ENCODE data around the gene SEC16A.

SEC16A gene

DNA sequence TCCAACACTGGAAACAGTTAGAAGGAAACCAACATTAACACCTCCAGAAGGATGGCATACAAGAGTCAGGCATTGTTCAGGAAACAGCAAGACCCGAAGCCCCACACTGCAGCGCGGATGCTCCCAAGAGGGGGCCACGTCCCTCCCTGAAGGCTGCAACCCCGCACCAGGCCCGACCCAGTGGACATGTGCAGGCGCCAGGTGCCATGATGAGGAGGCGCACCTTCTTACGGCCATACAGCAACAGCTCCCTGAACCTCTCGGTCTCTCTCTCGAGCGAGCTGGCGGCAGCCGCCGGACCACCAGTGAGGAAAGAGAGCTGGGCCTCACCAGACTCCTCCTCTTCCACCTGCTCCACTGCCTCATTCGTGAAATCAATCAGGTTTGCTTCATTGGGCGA is 20.2 kb downstream of the SEC16A start:
- no peak for DNase-seq

DNA sequence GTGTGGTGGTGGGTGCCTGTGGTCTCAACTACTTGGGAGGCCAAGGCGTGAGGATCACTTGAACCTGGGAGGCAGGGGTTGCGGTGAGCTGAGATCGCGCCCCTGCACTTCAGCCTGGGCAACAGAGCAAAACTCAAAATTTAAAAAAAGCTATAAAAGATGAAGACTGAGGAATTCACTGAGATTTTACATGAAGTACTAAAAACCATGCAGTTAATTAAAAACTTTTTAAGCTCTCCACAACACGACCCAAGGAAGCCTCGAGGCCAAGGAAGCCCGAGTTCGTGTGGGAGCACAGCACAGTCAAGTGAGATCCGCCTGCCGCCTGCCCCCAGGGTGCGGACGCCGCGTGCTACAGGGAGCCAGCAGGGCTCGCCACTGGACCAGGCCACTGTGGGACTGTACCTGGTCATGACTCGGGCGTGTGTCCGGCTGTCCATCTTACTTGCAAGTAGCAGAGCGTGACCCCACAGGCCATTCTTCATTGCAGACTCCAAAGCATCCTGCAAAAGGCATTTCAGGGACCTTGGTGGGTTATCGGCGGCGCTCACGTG is 22.0 kb downstream of the SEC16A start:
- no peak for DNase-seq

DNA sequence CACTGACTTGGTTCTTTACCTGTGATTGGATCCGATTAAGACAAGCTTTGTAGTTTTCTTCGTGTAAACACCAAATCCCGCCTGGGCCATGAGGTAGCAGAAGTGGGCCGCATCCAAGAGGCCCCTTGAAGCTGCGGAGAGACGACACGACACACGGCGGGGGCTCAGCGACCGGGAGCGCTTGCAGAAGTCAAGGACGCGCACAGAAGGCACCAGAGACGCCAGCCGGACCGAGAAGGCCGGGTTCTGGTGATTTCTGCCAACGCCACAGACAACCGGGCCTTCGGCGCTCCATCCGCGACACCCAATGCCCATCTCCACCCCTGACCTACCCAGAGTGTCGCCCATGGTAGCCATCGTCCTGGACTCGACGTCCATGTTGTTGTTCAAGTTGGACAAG is 23.4 kb downstream of the SEC16A start:
- DNase-seq, result no peak

GRCh38 chr9:136457326-136457725 is 25.5 kb downstream of the SEC16A start:
- no peak for DNase-seq

GRCh38 chr9:136456258-136456657 is 26.6 kb downstream of the SEC16A start:
- DNase-seq, result no peak

GRCh38 chr9:136455043-136456002 is 27.5 kb downstream of the SEC16A start:
- DNase-seq, result no peak

DNA sequence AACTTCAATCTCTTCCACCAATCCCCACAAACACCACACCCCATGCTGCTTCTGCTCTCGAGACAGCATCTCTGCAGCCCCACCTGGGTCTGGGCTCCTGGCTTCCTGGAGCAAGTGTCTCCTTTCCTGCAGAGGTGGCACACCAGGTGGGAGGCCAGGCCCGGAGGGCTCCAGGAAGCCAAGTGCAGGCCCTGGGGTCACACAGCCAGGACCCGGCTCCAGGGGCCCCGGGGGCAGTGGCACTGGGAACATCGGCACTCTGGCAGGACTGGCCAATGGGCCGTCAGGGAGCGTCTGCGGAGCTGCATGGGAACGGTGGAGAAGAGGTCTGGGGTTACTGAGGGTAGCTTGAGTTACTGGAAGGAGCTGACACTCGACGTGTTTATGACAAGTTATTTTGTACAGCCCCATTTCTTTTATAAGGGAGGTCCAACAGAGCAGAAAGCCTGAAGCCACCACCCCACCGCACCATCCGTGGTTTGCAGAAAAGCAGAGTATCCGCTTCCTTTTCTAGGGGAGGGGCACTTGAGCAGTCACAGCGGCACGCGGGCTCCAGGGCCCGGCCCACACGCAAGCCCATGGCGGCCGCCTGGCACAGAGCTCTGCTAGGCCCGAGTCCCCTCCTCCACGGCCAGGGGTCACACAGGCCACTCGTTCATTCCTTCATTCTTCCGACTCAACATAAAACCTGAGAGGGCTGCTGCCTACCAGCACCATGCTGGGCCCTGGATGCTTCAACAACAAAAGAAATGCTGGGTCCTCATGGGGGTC is 28.6 kb downstream of the SEC16A start:
- no peak for DNase-seq

GRCh38 chr9:136453326-136453725 is 29.5 kb downstream of the SEC16A start:
- no peak for DNase-seq

GRCh38 chr9:136451221-136451877 is 31.5 kb downstream of the SEC16A start:
- DNase-seq, result no peak

DNA sequence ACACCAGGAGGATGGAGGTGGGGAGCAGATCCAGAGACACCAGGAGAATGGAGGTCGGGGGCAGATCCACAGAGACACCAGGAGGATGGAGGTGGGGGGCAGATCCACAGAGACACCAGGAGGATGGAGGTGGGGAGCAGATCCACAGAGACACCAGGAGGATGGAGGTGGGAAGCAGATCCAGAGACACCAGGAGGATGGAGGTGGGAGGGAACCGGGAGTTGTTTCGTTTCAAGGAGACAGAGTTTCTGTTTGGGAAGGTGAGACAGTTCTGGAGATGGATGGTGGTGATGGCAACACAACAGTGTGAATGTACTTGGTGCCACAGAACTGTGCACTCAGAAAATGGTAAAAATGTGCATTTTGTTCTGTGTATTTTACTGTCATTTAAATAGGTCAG is 34.2 kb downstream of the SEC16A start:
- no peak for DNase-seq

GRCh38 chr9:136447173-136447778 is 35.6 kb downstream of the SEC16A start:
- no peak for DNase-seq

GRCh38 chr9:136445799-136446198 is 37.0 kb downstream of the SEC16A start:
- no peak for DNase-seq

DNA sequence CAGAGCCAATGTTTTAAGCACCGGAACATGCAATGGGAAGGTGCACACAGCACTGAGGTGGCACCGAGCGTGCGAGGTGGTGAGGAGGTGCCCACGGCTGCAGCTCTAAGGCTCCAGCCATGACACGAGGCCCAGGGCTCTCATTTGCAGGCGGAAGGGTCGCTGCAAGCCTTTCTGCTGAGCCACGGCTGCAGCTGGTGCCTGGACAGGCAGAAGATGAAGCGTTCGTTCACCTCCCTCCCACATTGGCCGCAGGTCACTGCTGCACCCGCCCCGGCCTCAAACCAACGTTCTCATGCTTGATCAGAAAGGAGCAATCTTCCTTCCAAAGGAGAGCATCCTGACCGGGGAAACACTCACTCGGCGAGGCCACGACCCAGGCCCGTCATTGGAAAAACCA is 38.7 kb downstream of the SEC16A start:
- no peak for DNase-seq

- no peak for DNase-seq
Measured at GRCh38 chr9:136443687-136444086, 39.2 kb downstream of the SEC16A start.

DNA sequence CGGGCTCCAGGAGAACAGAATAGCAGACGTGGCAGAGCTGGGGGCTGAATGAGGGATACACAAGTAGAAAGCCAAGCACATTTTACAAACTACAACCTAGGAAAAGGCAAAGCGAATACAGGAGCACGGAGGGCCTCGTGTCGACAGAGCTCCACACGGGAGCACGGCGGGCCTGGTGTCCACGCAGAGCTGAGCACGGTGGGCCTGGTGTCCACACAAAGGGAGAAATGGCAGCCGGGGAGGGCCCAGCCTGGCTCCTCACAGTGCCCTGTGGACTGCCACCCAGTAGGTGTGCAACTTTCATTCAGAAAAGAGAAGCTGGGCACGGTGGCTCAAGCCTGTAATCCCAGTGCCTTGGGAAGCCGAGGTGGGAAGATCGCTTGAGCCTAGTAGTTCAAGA is 39.8 kb downstream of the SEC16A start:
- no peak for DNase-seq

- DNase-seq, result no peak
Measured at GRCh38 chr9:136442265-136442664, 40.6 kb downstream of the SEC16A start.

GRCh38 chr9:136441681-136442245 is 41.1 kb downstream of the SEC16A start:
- DNase-seq, result no peak

- no peak for DNase-seq
Measured at GRCh38 chr9:136441191-136441680, 41.6 kb downstream of the SEC16A start.

DNA sequence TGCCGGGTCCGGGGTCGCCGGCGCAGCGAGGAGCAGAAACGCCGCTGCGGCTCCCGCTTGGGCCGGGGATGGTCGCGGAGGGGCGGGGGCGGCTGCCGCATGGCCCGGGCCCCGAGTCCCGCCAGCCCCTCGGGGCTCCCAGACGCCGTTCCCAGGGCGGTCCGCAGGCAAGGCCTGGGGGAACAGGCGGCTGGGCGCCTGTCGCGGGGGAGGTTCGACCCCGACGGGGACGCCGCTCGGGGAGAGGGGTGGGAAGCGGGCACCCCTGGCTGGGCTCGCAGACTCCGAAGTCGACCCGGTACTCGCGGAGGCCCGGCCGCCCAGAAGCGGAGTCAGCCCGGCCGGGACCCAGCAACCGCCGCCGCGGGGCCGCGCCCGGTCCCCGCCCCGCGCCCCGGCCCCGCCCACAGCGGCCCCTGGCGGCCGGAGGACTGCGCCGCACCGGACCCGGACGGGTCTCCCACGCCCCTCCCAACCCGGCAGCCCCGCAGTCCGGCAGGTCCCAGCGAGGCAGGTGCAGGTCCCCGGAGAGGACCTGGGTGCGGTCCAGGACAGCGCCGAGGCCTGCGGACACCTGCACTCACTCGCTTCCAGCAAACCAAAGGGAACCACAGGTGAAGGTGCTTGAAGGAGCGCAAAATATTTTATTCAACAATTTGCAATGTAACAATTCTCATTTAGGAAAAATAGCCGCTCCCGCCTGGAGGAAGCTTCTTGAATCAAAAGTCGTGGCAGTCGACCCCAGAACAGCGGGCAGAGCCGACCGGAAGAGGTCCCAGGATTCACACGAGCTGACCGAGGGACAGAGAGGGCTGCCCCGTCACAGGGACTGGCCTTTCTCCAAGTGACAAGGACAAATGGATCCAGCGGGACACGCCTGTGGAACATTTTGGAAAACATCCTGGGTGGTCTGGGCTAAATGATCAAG is 43.1 kb downstream of the SEC16A start, which contains the start of gene INPP5E:
Gene INPP5E (minus strand): TSS at position 365 of the 928 bp plus-strand sequence. CDS start 426 bp downstream, outside the sequence.
- peak; percentile 59 for DNase-seq

DNA sequence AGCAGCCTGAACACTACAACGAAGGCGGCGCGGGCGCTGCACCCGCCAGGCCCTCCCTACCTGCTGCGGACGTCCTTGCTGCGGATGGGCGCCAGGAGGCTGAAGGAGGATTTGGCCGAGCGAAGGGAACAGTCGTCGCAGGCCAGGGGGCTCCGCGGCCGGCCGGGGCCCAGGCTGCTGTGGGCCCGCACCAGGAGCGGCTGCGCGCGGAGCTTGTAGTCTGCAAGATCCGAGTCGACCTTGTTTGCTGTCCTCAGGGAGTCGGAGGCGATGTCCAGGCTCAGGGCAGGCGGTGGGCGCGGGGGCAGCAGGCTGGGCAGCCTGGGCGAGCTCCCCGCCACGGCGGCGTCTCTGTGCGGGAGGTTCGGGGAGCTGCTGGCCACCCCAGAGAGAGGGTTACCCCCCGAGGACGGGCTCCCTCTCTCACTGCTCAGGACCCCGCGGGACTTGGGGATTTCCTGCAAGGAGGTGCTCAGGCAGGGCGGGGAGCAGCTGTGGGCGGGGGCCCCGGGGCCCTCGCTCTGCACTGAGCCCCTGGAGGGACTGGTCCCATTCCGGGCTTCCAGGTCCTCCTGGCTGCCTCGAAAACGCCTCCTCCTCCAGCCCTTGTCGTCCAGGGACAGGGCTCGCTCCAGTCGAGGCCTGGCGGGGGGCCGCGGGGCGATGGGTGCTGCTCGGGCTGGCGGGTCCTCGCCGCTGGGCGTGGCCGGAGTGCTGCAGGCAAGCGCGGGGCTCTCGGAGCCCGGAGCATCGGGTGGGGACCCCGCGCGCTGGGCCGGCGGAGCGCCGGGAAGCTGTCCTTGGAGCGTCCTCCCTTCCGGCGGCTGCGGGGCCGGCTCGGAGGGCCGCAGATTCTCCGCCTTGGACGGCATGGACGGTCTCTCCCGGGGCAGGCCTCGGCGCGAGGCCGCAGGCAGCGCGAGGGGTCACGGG is 44.0 kb downstream of the SEC16A start:
- no peak for DNase-seq
